LoVo (cell line): Measurements from ENCODE around the gene YEATS2.
A peak's percentile ranks its signal among the peaks of the same experiment; 100 is the strongest.
"Not testable (repeated sequence)": the region's sequence is repeated elsewhere in the genome, so short reads cannot be mapped to it uniquely, and the experiment has no call there.

Experiments
- DNase-seq: peaks from one replicate; pipeline ENCODE4 v3.0.0-alpha.2; 2016; ENCODE audit warnings: low spot score

Gene YEATS2

DNA sequence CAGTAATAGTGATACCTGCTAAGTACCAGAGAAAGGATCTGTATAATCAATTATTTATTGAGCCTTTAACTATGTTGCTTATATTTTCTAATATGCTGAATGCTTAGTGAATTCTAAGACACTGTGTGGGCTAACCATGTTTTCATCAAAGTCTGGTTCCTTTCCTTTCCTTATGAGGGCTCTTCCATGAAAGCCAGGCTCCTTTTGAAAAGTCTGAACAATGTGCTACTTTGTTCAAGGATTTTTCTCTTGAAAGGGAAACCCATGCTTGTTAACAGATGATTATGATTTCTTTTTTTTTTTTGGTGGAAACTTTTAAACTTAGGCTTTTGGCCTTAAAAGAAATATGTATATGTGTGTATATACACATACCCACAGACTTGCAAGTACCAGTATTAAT, 17.0 kb downstream of the YEATS2 start:
- no peak for DNase-seq

DNA sequence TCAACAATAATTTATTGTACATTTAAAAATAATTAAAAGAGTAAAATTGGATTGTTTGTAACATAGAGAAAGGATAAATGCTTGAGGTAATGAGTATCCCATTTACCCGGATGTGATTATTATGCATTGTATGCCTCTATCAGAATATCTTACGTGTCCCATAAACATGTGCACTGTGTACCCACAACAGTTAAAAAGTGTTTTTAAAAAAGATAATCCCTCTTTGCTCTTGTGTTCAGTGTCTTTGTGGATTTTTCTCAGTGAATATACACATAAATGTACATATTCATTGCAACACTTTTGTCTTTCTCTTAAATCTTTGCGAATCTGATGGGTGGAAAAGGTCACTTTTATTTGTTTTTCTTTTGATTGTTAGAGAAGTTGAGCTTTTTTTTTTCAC, 20.4 kb downstream of the YEATS2 start:
- DNase-seq, result no peak

DNA sequence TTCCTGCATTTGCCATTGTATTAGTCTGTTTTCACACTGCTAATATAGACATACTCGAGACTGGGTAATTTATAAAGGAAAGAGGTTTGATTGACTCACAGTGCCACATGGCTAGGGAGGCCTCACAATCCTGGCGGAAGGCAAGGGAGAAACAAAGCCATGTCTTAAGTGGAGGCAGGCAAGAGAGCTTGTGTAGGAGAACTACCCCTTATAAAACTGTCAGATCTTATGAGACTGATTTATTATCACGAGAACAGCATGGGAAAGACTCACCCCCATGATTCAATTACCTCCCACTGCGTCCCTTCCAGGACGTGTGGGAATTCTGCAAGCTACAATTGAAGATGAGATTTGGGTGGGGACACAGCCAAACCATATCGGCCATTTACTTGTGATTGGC, 27.8 kb downstream of the YEATS2 start:
- DNase-seq, result no peak

DNA sequence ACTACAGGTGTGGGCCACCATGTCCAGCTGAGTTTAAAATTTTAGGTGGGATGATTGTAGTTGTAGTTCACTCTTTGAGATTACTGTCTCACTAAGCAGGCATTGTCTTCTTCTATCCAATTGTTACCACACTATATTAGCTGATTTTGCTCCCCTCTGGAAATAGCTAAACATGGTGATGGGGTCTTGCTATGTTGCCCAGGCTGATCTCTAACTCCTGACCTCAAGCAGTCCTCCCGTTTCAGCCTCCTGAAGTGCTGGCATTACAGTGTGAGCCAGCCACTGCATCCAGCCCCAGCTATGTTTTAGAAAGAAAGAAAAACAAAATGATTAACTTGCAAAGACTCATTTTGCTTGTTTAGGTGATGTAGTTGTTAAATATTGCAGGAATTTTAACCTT, 30.6 kb downstream of the YEATS2 start:
- DNase-seq, result no peak

DNA sequence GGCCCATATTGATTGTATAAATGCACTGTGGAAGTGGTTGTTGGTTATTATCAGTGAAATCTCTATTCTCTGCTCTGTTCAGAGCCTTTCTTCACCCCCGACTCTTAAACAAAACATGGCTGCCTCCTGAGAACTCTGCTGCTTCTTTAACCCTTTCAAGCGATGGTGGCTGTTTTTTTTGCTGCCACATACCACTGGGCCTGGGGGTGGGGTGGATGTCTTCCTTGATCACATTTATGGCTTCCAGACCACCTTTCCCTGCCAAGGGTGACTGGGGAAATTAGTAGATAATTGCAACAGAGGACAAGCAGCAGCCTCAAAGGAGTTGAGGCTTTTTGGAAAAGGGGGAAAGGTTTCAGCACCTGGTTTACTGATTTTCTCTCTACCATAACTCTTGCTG, 32.8 kb downstream of the YEATS2 start:
- DNase-seq, result no peak

DNA sequence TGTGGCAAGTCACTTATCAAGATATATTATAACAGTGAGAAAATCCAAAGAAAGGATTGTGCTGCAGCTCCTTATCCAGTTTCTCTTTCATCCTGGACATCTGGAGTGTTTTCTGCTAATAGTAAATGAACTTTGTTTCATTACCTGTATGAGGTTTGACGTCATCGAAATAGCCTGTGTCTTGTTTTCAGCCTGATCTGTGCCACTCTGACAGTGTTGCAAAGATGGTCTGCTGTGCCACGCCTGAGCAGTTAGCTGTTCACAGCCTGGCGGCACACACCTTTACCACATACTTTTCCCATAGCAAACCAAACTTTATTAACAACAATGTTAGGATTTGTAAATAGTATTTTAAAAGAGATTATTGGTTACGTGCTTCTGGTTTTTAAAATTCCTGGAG, 34.0 kb downstream of the YEATS2 start:
- DNase-seq, result no peak

DNA sequence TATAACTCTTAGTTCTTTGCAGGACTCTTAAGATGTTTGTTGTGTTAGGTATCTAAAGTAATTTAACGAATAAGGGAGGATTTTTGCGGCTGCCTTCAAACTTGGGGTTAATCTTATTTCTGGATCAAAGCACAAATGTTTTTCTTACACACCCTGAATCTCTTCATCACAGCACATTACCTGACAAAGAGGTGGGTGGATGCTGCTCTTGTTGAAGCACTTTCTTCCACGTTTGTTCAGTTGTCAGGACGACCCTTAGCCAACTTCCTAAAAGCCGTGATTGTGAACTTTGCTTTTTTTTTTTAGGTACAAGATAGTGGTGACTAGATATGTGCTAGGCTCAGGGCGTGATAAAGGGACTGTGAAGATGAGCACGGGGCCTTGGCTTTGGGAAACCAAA, 36.0 kb downstream of the YEATS2 start:
- DNase-seq, result no peak

DNA sequence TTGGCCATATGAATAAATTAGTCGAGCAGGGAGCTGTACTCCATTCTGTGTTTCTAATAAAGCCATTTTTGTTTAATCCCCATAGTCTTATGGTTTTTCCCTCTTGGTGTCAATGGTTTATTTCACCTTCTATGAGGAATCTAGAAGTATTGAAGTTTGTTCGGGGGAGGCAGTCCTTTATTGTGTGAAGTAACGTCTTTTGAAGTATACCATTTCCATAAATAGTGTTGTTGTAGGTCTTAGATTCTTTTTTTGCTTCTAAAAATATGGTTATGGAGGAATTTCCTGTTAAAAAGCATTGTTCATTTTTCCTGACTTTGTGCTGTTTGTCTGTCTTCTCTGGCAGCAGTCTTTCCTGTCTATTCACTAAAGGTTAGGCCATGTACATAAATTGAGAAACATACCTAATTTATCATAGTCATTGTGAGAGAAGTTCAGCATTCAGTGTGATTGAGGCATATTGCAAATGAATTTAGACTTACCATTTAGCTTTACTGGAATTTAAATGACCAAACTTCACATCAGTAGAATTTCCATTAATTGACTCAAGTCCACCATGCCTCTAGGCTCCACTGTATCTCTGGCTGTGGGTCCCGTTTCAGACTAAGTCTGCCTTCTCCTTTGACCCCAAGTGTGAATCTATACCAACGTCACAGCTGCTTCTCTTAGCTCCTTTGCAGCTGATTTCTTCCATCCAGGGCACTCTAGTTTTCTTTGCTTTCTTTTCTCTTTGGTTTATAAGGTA, 37.3 kb downstream of the YEATS2 start:
- DNase-seq, result no peak

DNA sequence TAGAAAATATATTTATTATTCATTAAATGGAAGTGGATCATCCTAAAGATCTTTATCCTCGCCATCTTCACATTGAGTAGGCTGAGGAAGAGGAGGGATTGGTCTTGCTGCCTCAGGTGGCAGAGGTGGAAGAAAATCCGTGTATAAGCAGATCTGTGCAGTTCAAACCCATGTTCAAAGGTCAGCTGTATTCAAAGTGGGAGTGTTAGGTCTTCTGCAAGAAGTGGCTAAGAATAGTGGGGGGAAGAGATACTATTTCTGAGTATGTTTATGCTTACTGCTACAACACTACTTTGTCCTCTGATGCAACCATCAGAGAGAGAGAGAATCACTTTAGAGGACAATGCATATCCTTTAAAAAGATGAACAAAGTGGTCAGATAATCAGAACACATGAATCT, 39.5 kb downstream of the YEATS2 start:
- no peak for DNase-seq

DNA sequence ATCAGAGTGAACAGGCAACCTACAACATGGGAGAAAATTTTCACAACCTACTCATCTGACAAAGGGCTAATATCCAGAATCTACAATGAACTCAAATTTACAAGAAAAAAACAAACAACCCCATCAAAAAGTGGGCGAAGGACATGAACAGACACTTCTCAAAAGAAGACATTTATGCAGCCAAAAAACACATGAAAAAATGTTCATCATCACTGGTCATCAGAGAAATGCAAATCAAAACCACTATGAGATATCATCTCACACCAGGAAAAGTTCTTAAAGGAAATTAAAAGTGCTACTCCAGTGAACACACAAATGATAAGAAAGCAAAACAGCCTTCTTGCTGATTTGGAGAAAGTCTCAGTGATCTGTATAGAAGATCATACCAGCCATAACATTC, 42.6 kb downstream of the YEATS2 start:
- DNase-seq, result not testable (repeated sequence)

DNA sequence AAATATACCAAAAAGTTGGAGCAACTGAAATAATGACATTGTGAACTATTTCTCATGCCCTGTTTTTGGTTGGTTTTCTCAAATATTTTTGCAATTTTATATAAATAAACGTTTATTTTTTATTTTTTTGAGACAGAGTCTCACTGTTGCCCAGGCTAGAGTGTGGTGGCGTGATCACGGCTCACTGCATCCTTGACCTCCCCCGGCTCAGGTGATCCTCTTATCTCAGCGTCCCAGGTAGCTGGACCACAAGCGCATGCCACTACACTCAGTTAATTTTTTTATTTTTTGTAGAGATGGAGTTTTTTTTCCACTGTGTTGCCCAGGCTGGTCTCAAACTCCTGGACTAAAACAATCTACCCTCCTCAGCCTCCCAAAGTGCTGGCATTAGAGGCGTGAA, 45.6 kb downstream of the YEATS2 start:
- no peak for DNase-seq

DNA sequence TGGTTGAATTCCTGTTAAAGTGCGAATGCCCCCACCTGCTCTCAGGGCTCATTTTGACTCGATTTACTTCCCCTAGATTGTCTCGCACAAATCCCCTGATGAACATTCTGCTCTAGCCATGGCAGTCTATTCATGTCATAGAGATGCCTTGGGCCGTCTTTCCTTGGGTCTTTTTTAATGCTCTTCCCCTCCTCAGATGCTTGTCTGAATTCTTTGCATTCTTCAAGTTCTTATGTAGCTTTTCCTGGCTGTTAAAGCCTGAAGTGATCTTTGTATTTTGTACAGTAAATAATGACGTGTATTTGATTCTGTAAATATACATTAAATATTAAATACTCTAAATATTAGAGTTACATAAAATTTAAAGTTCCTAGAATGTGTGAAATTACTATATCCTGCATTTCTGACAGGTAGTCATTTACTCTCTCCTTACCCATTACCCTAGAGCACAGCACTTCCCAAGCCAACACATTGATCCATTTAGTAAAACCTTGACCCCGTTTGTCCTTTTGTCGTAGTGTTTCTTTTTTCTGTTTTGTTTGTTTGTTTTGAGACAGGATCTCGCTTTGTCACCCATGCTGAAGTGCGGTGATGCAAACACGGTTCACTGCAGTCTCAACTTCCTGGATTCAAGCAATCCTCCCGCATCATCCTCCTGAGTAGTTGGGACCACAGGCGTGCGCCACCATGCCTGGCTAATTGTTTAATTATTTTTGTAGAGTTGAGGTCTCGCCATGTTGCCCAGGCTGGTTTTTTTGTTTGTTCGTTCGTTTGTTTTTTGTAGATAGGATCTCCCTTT, 47.9 kb downstream of the YEATS2 start:
- DNase-seq, result no peak

DNA sequence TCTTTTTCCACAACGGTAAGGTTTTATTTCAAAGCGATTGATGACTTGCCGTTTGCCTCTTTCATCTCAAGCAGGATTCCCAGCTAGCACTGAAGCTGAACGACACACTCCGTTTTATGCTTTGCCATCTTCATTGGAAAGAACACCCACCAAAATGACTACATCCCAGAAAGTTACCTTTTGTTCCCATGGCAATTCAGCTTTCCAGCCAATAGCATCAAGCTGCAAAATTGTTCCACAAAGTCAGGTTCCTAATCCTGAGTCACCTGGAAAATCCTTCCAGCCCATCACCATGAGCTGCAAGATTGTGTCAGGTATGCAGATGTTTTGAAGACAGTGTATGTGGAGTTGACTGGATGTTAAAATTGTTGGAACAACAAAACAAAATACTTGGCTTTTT, 56.5 kb downstream of the YEATS2 start:
- no peak for DNase-seq

DNA sequence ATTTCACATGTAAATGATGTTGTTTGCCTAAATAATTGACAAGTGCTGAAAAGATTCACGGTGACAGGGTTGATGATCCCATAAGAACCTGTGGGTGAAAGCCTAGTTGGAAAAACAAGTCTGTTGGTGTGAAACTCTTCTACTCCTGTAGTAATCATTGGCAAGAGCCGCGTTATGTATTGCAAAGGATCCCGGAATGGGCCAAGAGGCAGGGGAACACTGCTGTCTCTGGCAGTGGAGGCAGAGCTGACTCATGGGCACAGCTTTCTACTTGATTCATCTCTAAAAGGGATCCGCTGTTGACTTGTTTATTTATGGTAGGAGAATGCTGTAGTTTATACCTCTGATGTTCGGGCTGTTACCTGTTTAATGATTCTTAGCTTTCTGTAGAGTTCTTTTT, 64.7 kb downstream of the YEATS2 start:
- DNase-seq, result no peak

DNA sequence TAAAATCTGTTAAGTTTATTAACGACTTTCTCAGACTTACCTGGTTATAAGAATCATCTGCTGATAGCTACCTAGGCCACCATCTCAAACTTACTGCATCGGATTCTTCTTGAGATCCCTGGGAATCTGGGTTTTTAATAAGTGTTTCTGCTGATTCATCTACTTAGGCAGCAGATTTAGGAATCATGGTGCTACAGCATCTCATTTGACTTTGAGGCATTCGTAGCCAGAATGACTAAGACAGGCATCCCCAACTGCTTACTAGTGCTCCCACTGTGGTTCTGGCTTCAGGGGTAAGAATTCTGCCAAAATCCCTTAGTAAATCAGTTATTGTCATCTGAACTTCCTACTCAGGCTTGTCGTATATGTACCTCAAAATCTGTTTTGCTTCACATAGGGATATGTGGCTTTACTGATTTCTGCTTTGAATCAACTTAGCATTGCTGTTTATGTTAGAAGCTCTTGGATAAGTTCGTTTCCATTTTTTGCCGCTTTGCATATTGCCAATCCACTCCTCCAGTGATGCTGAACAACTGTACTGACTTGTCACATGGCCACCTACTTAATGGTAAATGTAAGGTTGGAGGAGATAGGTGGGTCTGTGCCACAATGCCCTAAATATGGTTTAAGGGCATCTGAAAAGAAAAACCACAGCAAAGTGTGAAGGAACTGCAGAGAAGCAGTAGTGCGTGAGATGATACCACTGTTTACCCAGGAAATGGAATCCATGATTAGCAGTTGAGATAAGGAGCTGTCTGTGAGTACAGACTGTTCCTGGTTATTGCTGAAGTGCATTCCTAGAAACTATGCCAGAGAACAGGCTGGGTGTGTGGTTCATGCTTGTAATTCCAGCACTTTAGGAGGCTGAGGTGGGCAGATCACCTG, 67.5 kb downstream of the YEATS2 start:
- DNase-seq, result no peak

DNA sequence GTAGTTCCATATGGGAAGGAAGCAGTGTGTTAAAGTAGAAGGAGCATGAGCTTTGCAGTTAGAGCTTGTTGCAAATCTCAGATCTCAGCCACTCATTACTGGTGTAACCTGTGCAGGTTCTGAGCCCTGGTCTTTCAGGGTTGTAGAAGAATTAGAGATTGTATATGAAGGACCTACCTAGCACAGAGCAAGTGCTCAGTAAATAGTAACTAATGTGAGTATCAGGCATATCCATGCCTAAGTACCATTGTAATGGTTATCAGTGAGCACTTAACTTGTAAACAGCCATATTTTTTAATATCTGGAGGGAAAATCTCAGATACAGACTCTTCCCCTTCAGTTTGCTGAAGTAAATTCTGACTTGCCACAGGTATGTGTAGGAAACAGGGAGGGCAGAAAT, 68.5 kb downstream of the YEATS2 start:
- no peak for DNase-seq

DNA sequence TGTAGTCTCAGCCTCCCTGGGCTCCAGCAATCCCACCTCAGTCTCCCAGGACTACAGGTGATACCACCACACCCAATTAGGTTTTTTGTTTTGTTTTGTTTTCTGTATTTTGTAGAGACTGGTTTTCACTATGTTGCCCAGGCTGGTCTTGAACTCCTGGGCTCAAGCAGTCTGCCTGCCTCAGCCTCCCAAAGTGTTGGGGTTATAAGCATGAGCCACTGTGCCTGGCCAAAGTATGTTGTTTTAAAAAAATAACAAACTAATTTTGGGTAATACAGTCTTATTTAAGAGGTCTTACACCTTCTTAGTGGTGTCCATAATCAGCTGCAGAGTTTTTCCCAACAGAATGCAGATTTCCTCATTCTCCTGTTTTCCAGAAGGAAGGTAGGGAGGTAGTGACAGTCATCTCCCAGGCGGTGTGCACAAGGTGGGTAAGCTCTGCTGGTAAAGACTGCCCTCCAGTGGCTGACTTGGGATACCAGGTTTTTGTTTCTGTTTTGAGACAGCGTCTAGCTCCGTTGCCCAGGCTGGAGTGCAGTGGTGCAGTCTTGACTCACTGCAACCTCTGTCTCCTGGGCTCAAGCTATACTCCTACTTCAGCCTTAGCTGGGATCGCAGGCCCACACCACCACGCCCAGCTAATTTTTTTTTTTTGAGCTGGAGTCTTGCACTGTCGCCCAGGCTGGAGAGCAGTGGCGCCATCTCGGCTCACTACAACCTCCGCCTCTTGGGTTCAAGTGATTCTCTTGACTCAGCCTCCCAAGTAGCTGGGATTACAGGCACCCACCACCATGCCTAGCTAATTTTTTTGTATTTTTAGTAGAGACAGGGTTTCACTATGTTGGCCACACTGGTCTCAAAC, 69.4 kb downstream of the YEATS2 start:
- peak; percentile 62 for DNase-seq

DNA sequence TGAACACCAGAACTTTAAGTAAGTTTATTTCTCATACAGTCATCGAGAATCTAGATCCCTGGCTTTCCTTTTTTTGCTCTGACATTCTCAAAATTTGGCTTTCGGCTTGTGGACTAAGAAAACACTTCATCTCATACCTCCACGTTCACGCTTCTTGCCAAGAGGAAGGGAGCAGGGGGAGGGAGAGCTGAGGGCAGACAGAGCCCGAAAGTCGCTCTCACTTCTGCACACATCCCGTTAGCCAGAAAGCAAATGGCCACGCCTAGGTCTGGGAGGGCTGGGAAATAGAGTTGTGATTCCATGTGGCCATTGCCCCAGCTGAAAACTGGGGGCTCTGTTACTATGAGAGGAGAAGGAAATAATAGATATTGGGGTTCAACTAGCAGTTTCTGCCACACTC, 70.5 kb downstream of the YEATS2 start:
- DNase-seq, result no peak

DNA sequence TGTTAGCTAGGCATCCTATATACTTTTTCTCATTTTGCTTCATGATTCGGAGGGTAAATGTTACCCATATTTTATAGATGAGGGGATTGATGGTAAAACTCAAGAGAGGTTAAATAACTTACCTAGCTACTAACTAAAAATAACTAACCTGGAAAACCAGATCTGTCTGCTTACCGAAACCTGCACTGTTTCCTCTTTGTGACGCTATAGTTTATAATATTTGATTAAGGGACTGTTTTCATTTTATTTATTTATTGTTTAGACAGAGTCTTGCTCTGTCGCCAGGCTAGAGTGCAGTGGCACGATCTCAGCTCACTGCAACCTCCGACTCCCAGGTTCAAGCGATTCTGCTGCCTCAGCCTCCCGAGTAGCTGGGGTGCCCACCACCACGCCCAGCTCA, 71.9 kb downstream of the YEATS2 start:
- DNase-seq, result no peak

DNA sequence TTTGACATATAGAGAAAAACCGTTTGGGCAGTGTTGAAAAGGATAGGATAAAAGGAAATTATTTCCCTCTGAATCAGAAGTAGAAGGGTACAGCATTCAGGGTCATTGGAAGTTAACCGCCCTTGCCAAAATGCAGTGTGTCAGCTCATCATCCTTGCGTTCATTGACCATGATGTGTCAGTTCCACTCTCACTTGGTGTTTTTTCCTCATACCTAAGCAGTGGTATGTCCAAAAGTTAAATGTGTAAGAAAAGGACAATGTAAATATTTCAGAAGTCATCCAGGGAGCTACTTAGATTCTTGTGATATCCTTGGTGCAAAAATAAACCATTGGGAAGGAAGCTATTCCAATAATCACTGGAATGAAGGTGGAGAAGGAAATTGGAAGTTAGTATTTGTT, 77.0 kb downstream of the YEATS2 start:
- no peak for DNase-seq

DNA sequence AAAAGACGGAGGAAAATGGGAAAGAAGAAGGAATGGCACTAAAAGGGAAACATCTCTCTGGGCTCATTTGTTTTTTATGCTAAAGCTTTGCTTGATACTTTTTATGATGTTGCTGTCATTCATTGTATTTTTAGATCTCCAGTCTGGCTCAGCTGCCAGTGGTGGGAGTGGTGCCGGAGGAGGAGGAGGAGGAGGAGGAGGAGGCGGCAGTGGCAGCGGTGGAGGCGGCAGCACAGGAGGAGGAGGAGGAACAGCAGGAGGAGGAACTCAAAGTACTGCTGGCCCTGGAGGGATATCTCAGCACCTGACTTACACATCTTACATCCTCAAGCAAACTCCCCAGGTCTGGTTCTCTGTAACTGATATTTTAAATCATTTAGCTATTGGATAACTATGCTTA, 78.2 kb downstream of the YEATS2 start:
- DNase-seq, result no peak

DNA sequence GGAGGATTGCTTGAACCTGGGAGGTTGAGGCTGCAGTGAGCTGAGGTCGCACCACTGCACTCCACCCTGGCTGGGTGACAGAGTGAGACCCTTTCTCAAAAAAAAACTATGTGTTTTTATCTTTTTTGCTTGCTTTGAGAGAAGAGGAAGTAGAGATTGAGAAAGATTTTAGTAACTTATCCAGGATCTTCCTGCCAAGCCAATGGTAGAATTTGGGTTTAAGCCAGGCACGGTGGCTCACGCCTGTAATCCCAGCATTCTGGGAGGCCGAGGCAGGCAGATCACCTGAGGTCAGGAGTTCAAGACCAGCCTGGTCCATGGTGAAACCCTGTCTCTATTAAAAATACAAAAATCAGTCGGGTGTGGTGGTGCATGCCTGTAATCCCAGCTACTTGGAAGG, 78.9 kb downstream of the YEATS2 start:
- DNase-seq, result not testable (repeated sequence)
